B cell (primary cell): ENCODE data around the gene ADGRA1. TPM values are rescaled to one million over a fixed set of nuclear protein-coding genes. Genes with fewer than 3 reads are reported as not detected.

Source experiments
- ATAC-seq: fragments of 200-7000 bp; cut with Tn5 transposase; one replicate; pipeline ENCODE4 v1.10.0; 2021; ENCODE audit warnings: low read depth, mild to moderate bottlenecking, moderate number of reproducible peaks, moderate library complexity
- CTCF ChIA-PET: fragments of 350-600 bp; sonication (Branson Sonifier 250); formaldehyde crosslinking; loops from one replicate; lab custom pipeline; 2021; ENCODE audit warnings: antibody characterized with exemption, inconsistent platforms; lab: Charles Lee
- POLR2A ChIA-PET: fragments of 350-600 bp; sonication (Branson Sonifier 250); formaldehyde crosslinking; loops from one replicate; lab custom pipeline; 2021; ENCODE audit warnings: antibody characterized with exemption; lab: Charles Lee
- DNase-seq: peaks from one replicate; pipeline ENCODE4 v3.0.0; 2013
- H2AFZ ChIP-seq: 2 replicates; pipeline ENCODE4 v1.6.1; 2012; ENCODE audit warnings: mild to moderate bottlenecking, low read depth, low read length; ENCODE audit not compliant: insufficient read depth, poor library complexity, severe bottlenecking
- H3K27ac ChIP-seq, 2 donors: 1 replicate in 1 of 2; 2 replicates in 1 of 2; pipeline ENCODE4 v1.5.1; 2012 to 2013; ENCODE audit warnings: low read length in 2 of 2, mild to moderate bottlenecking in 2 of 2, moderate library complexity in 1 of 2
- H3K27me3 ChIP-seq, 4 experiments: fragments of 200-600 bp in 1 of 4; sonication (generic) in 1 of 4; replicated peaks in 1 of 4; 1 replicate in 2 of 4; 2 replicates in 2 of 4; pipeline versions ENCODE4 v1.6.1 to v1.7.0; 2013 to 2016; ENCODE audit warnings: low read length in 3 of 4, mild to moderate bottlenecking in 2 of 4, mixed read lengths in 1 of 4, moderate library complexity in 1 of 4; ENCODE audit not compliant: insufficient read depth in 4 of 4, control insufficient read depth in 3 of 4; ENCODE audit errors: control extremely low read depth in 1 of 4
- H3K36me3 ChIP-seq, 2 experiments: replicated peaks in 1 of 2; 1 replicate in 1 of 2; 2 replicates in 1 of 2; pipeline versions ENCODE4 v1.6.1 to v1.7.1; 2013; ENCODE audit warnings: low read length in 1 of 2; ENCODE audit not compliant: insufficient read depth in 2 of 2, control insufficient read depth in 1 of 2; ENCODE audit errors: control extremely low read depth in 1 of 2, extremely low read depth in 1 of 2
- H3K4me1 ChIP-seq, 2 donors: fragments of 200-600 bp in 1 of 2; sonication (generic) in 1 of 2; 1 replicate in 1 of 2; 2 replicates in 1 of 2; pipeline versions ENCODE4 v1.5.1 to v1.6.1; 2013 to 2017; ENCODE audit warnings: low read length in 2 of 2; ENCODE audit not compliant: control insufficient read depth in 2 of 2, insufficient read depth in 2 of 2
- H3K4me2 ChIP-seq: replicated peaks from 2 replicates; pipeline ENCODE3; 2012; ENCODE audit warnings: mild to moderate bottlenecking, low read depth, low read length; ENCODE audit not compliant: poor library complexity, severe bottlenecking
- H3K4me3 ChIP-seq, 5 experiments: fragments of 200-600 bp in 1 of 5; sonication (generic) in 1 of 5; 1 replicate in 3 of 5; 2 replicates in 2 of 5; pipeline versions ENCODE4 v1.5.1 to v1.7.0; 2011 to 2016; ENCODE audit warnings: low read length in 4 of 5, mild to moderate bottlenecking in 4 of 5, low read depth in 2 of 5, control low read depth in 1 of 5, moderate library complexity in 1 of 5; ENCODE audit not compliant: insufficient read depth in 1 of 5; ENCODE audit errors: control extremely low read depth in 1 of 5, extremely low read depth in 1 of 5
- H3K79me2 ChIP-seq: fragments of 200-600 bp; sonication (generic); one replicate; pipeline ENCODE4 v1.6.0; 2016; ENCODE audit warnings: low read length; ENCODE audit not compliant: control insufficient read depth, insufficient read depth
- H3K9ac ChIP-seq: fragments of 200-600 bp; sonication (generic); 2 replicates; pipeline ENCODE4 v1.6.1; 2017; ENCODE audit warnings: mild to moderate bottlenecking, low read length, moderate library complexity
- H3K9me3 ChIP-seq, 3 donors: one replicate each; pipeline versions ENCODE4 v1.6.1 to v1.7.1; 2013; ENCODE audit warnings: low read length in 2 of 3; ENCODE audit not compliant: control insufficient read depth in 2 of 3, insufficient read depth in 1 of 3; ENCODE audit errors: control extremely low read depth in 1 of 3
- H4K20me1 ChIP-seq: 2 replicates; pipeline ENCODE4 v1.6.0; 2012; ENCODE audit warnings: mild to moderate bottlenecking, low read length; ENCODE audit not compliant: insufficient read depth, control insufficient read depth, poor library complexity, severe bottlenecking
- H3K27ac Mint-ChIP-seq: one replicate; pipeline ENCODE4 v1.8.0; 2021; ENCODE audit warnings: mixed read lengths
- H3K27me3 Mint-ChIP-seq: one replicate; pipeline ENCODE4 v1.8.0; 2021; ENCODE audit warnings: mixed read lengths
- H3K4me1 Mint-ChIP-seq: one replicate; pipeline ENCODE4 v1.8.0; 2021; ENCODE audit warnings: mixed read lengths
- H3K4me3 Mint-ChIP-seq: one replicate; pipeline ENCODE4 v1.8.0; 2021; ENCODE audit warnings: mixed read lengths
- H3K9me3 Mint-ChIP-seq: one replicate; pipeline ENCODE4 v1.8.0; 2022; ENCODE audit warnings: mixed read lengths; ENCODE audit not compliant: insufficient read depth
- CTCF ChIP-seq: fragments of 200-600 bp; IDR thresholded peaks from one replicate; pipeline ENCODE4 v1.8.0; 2022; ENCODE audit warnings: antibody characterized with exemption, mild to moderate bottlenecking
- EZH2 ChIP-seq: IDR thresholded peaks from 2 replicates; pipeline ENCODE4 v1.6.1; 2012; ENCODE audit warnings: borderline replicate concordance, low read depth, mild to moderate bottlenecking, moderate library complexity, low read length; ENCODE audit not compliant: insufficient read depth, poor library complexity, severe bottlenecking
- WGBS: methylation state at CpG from one replicate; pipeline ENCODE4 v1.1.5; 2013; ENCODE audit warnings: missing lambda C conversion rate; ENCODE audit not compliant: insufficient coverage; 5-methylcytosine and 5-hydroxymethylcytosine counted together
- intact Hi-C: fragments of 100-400 bp; cut with micrococcal nuclease; formaldehyde crosslinking; loops from one replicate; pipeline ENCODE4 v1.10.0; 2022
- polyA plus RNA-seq: library from polyadenylated mRNA; depleted of rRNA; stranded (reverse); fragments of >200 nt; gene quantifications from 2 replicates; pipeline ENCODE4 v1.2.3, GENCODE V29; 2012
- total RNA-seq, 2 donors: library from RNA; stranded (reverse); fragments of 120-200 nt in 1 of 2; gene quantifications; 1 replicate in 1 of 2; 2 replicates in 1 of 2; pipeline versions ENCODE4 v1.2.3 to v1.2.4, GENCODE V29; 2013 to 2022

Gene ADGRA1
- total and polyA plus RNA-seq, 2 donors (not counting 1 experiment from before 2014, with no cell fraction given), result not detected

- Histone ChIP-seq H3K79me2 (no peaks in the 10 kb centered on the region), H4K20me1 (no peaks in the 10 kb centered on the region), H3K9me3 (peaks cover 0 to 14% (median 0%) of the 10 kb centered on the region in 3 donors), H3K9ac (no peak overlapping the region), H3K4me2 (no peak overlapping the region), H3K4me3 (no peak overlapping the region), H3K27ac (no peak overlapping the region), H2AFZ (no peak overlapping the region), H3K27me3 (no peaks in the 10 kb centered on the region), H3K36me3 (no peaks in the 10 kb centered on the region), H3K4me1 (peaks cover 3 to 7% of the 10 kb centered on the region in 2 donors)
- DNase-seq (no peak), ATAC-seq (no peak)
- H3K4me1 Mint-ChIP-seq, result peaks cover 18% of the 10 kb centered on the region
- ChIA-PET CTCF (no interaction called here), POLR2A (no interaction called here)
- H3K27ac Mint-ChIP-seq, result no peak overlapping the region
- H3K4me3 Mint-ChIP-seq, result no peak overlapping the region
- 91% methylated on average over 20 of the region's 20 CpGs for WGBS
- H3K27me3 Mint-ChIP-seq, result peaks cover 10% of the 10 kb centered on the region
- TF ChIP-seq EZH2 (no peak), CTCF (no peak)
- intact Hi-C loops, result no loop called here
- no peaks in the 10 kb centered on the region for H3K9me3 Mint-ChIP-seq
These were observed 45.9 kb downstream of the ADGRA1 start for GRCh38 chr10:133133471-133134231.

GRCh38 chr10:133134411-133135115 lies 46.8 kb downstream of the ADGRA1 start:
- Mint-ChIP-seq H3K4me1 (peaks cover 18% of the 10 kb centered on the region), H3K4me3 (peak overlapping the region; percentile 50)
- no peak for ATAC-seq

More at GRCh38 chr10:133134411-133135115, 46.8 kb downstream of the ADGRA1 start:
- Histone ChIP-seq H3K9me3 (peaks cover 0 to 7% (median 0%) of the 10 kb centered on the region in 3 donors), H3K9ac (no peak overlapping the region), H3K4me2 (peak overlapping the region; percentile 19), H3K4me1 (peaks cover 3 to 7% of the 10 kb centered on the region in 2 donors), H3K4me3 (no peak overlapping the region), H2AFZ (no peak overlapping the region), H3K27me3 (no peaks in the 10 kb centered on the region), H3K27ac (no peak overlapping the region), H3K36me3 (no peaks in the 10 kb centered on the region), H3K79me2 (no peaks in the 10 kb centered on the region), H4K20me1 (no peaks in the 10 kb centered on the region)
- POLR2A ChIA-PET, result no interaction called here
- no peak for TF ChIP-seq CTCF
- no peak for TF ChIP-seq EZH2
- H3K27me3 Mint-ChIP-seq, result peaks cover 10% of the 10 kb centered on the region
- no peak for DNase-seq
- 73% methylated on average over 15 of the region's 20 CpGs for WGBS
- CTCF ChIA-PET, result no interaction called here
- intact Hi-C loops, result no loop called here
- no peak overlapping the region for H3K27ac Mint-ChIP-seq
- H3K9me3 Mint-ChIP-seq, result no peaks in the 10 kb centered on the region
